Amniotic epithelial cell (primary cell): ENCODE data around the gene SLC34A3.

Source experiments
- DNase-seq: peaks from one replicate; pipeline ENCODE4 v3.0.0-alpha.2; 2010; ENCODE audit warnings: low read depth

Gene SLC34A3

GRCh38 chr9:137275588-137276472 is 45.1 kb downstream of the SLC34A3 start:
- no peak for DNase-seq

- DNase-seq: no peak
Measured at GRCh38 chr9:137276473-137277328, 46.0 kb downstream of the SLC34A3 start.

DNA sequence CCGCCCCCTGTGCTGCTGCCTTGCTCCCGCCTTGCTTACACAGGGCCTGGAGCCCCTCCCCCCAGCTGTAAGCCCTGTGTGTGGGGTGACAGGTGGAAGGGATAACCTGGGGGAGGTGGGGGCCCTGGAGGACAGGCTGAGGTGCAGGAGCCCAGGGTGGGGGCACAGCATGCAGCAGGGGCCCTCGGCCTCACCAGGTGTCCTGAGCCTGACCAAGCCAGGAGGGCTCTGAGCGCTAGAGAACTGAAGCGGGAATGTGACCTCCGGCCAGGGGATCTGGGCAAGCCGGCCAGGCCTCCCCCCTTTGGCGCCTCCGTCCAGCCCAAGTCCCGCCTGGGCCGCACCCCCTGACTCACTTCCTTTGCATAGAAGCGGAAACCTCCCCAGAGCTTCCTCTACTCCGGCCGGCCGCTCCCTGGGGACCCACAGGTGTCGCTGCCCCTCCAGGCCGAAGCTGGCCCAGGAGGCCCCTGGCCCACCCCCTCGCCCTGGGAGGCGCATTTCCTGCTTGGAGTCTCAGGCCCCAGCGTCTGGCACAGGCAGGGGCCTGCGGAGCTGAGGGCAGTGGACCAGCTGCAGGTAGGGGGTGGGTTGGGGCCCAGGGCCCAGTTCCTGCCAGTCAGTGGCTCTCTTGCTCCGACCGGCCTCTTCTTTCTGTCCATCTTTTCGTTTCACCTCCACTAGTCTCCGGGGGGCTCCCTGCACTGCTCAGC is 46.8 kb downstream of the SLC34A3 start, which contains the start of gene TOR4A:
TOR4A (plus strand) TSS at position 398 of the 713 bp plus-strand sequence. CDS start 964 bp downstream, outside the sequence.
- DNase-seq: peak; percentile 77

- DNase-seq: no peak
Measured at GRCh38 chr9:137278061-137278701, 47.5 kb downstream of the SLC34A3 start.

- no peak for DNase-seq
Measured at GRCh38 chr9:137278721-137279711, 48.3 kb downstream of the SLC34A3 start.

- no peak for DNase-seq
Measured at GRCh38 chr9:137279741-137280473, 49.2 kb downstream of the SLC34A3 start.

DNA sequence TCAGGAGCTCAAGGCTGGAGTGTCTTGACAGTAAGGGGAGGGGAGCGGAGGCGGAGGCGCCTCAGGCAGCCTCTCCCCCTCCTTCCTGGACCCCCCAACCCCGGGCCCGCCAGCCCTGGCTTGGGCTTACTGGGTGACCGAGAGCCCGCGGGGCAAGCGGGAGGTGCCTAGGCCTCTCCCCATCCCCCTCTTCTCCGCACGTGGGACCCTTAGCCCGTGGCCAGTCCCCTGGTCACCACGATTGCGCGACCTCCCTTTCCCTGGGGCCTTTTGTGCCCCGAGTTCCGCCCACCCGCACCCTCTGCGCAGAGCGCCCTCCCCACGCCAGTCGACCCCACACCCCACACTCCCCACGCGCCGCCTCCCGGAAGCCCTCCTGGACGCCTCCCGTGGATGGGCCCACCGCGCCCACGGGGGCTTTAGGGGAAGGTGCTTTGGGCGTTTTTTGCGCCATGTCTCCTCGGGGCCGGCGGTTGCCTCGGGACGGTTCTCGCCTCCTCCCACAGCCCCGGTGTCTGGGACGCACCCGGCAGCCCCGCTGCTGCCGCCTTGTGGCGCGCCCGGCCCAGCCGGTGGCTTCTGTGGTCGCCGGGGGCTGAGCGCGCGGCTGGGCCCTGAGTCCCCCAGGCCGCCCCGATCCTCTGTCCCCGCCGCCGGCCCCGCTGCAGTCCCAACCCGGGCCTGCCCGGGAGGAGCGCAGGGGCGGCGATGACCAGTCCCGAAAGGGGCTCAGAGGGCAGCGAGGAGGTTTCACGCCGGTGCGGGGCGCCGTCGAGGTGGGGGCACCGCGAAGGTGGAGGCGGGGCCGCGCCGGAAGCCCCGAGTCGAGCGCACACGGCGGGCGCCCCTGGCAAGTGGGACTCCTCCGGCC is 50.0 kb downstream of the SLC34A3 start:
- DNase-seq: no peak

- no peak for DNase-seq
Measured at GRCh38 chr9:137281345-137282116, 50.8 kb downstream of the SLC34A3 start.
